H1 (cell line): Measurements from ENCODE around the gene TFPT. TPM values are rescaled to one million over a fixed set of nuclear protein-coding genes. Genes with fewer than 3 reads are reported as not detected.

ENCODE experiments used
- ATF2 ChIP-seq: IDR thresholded peaks from 2 replicates; pipeline ENCODE4 v1.6.1; 2012; ENCODE audit warnings: low read length, inconsistent platforms
- BACH1 ChIP-seq: IDR thresholded peaks from 2 replicates; pipeline ENCODE4 v1.6.1; 2012; ENCODE audit warnings: low read length, improper control_type of control experiment
- CBX5 ChIP-seq: fragments of 300-800, 300-1000 bp; sonication (generic); IDR thresholded peaks from 2 replicates; pipeline ENCODE4 v1.7.1; 2016; ENCODE audit warnings: antibody characterized with exemption, low read length, low read depth
- CEBPB ChIP-seq: IDR thresholded peaks from 2 replicates; pipeline ENCODE4 v1.6.1; 2012; ENCODE audit warnings: low read depth, low read length
- CREB1 ChIP-seq: IDR thresholded peaks from 2 replicates; pipeline ENCODE4 v1.6.1; 2012; ENCODE audit warnings: inconsistent platforms
- CTBP2 ChIP-seq: IDR thresholded peaks from 2 replicates; pipeline ENCODE4 v1.7.0; 2011; ENCODE audit warnings: borderline replicate concordance, mild to moderate bottlenecking, moderate library complexity, mixed read lengths, low read length; ENCODE audit not compliant: insufficient read depth, insufficient read length
- EGR1 ChIP-seq: IDR thresholded peaks from 2 replicates; pipeline ENCODE4 v1.6.1; 2011; ENCODE audit warnings: low read depth, low read length, borderline replicate concordance
- GTF2F1 ChIP-seq: IDR thresholded peaks from 2 replicates; pipeline ENCODE4 v1.6.1; 2012; ENCODE audit warnings: low read depth, low read length, improper control_type of control experiment, borderline replicate concordance
- HDAC2 ChIP-seq, 2 experiments: fragments of 300-600 bp in 1 of 2; sonication (generic) in 1 of 2; IDR thresholded peaks; 2 replicates each; pipeline ENCODE4 v1.6.1; 2011 to 2012; ENCODE audit warnings: low read depth in 2 of 2, low read length in 2 of 2, mild to moderate bottlenecking in 2 of 2, moderate library complexity in 2 of 2, borderline replicate concordance in 1 of 2, inconsistent platforms in 1 of 2
- HDAC6 ChIP-seq: IDR thresholded peaks from one replicate; pipeline ENCODE4 v1.7.1; 2012; ENCODE audit warnings: low read depth, mild to moderate bottlenecking, inconsistent platforms, low read length, moderate library complexity
- JUN ChIP-seq: IDR thresholded peaks from 2 replicates; pipeline ENCODE4 v1.6.1; 2011; ENCODE audit warnings: low read depth, mild to moderate bottlenecking, improper control_type of control experiment, low read length
- MAFK ChIP-seq: IDR thresholded peaks from 2 replicates; pipeline ENCODE4 v1.6.1; 2012; ENCODE audit warnings: low read depth, mild to moderate bottlenecking, improper control_type of control experiment, low read length
- NRF1 ChIP-seq: IDR thresholded peaks from 2 replicates; pipeline ENCODE4 v1.6.1; 2011; ENCODE audit warnings: mild to moderate bottlenecking, low read depth, low read length, improper control_type of control experiment
- POLR2AphosphoS5 ChIP-seq: IDR thresholded peaks from 2 replicates; pipeline ENCODE4 v1.6.1; 2011; ENCODE audit warnings: low read depth, low read length
- POU5F1 ChIP-seq: IDR thresholded peaks from 2 replicates; pipeline ENCODE4 v1.6.1; 2011; ENCODE audit warnings: low read depth, mild to moderate bottlenecking, low read length, moderate library complexity
- RAD21 ChIP-seq, 2 experiments: IDR thresholded peaks in 1 of 2; conservative IDR thresholded peaks in 1 of 2; 2 replicates each; pipeline ENCODE4 v1.6.1; 2011; ENCODE audit warnings: low read depth in 2 of 2, low read length in 2 of 2, improper control_type of control experiment in 1 of 2, inconsistent platforms in 1 of 2, mild to moderate bottlenecking in 1 of 2, moderate library complexity in 1 of 2
- RBBP5 ChIP-seq: IDR thresholded peaks from 2 replicates; pipeline ENCODE4 v1.7.1; 2012; ENCODE audit warnings: low read depth, mild to moderate bottlenecking, inconsistent platforms, low read length, moderate library complexity, borderline replicate concordance
- RFX5 ChIP-seq: IDR thresholded peaks from 2 replicates; pipeline ENCODE4 v1.6.1; 2011; ENCODE audit warnings: low read depth, low read length, improper control_type of control experiment, borderline replicate concordance
- SP1 ChIP-seq: IDR thresholded peaks from 2 replicates; pipeline ENCODE4 v1.6.1; 2011; ENCODE audit warnings: low read depth, low read length
- SP4 ChIP-seq: IDR thresholded peaks from 2 replicates; pipeline ENCODE4 v1.6.1; 2012; ENCODE audit warnings: low read length, inconsistent platforms
- SRF ChIP-seq: IDR thresholded peaks from 2 replicates; pipeline ENCODE4 v1.6.1; 2011; ENCODE audit warnings: mild to moderate bottlenecking, low read depth, low read length, moderate library complexity
- SUZ12 ChIP-seq: fragments of 200-600 bp; sonication (generic); IDR thresholded peaks from 2 replicates; pipeline ENCODE4 v1.6.1; 2012; ENCODE audit warnings: mild to moderate bottlenecking, inconsistent platforms, low read length, moderate library complexity, mixed read lengths
- YY1 ChIP-seq: IDR thresholded peaks from 2 replicates; pipeline ENCODE4 v1.6.1; 2011; ENCODE audit warnings: low read depth, mild to moderate bottlenecking, low read length
- ZNF274 ChIP-seq: IDR thresholded peaks from 2 replicates; pipeline ENCODE4 v1.7.0; 2012; ENCODE audit warnings: low read length, borderline replicate concordance; ENCODE audit errors: extremely low read depth
- polyA plus RNA-seq, 7 experiments: library from polyadenylated mRNA; depleted of rRNA in 3 of 7; stranded (reverse) in 5 of 7; unstranded in 2 of 7; fragments of >200 nt in 5 of 7; fragments of 200-250 nt in 2 of 7; gene quantifications; 1 replicate in 5 of 7; 2 replicates in 1 of 7; 4 replicates in 1 of 7; pipeline versions ENCODE4 v1.2.1 to v1.2.3, GENCODE V29; 2011 to 2013; ENCODE audit warnings: missing spikeins in 2 of 7, mixed read lengths in 2 of 7
- total RNA-seq: library from RNA; stranded (reverse); fragmentation: NEBNext Ultra II Directional; extraction: Animal tissue kit (Norgen Biotek cat#: 25700); gene quantifications from 2 replicates; pipeline ENCODE4 v1.2.1, GENCODE V29; 2021

Gene TFPT
- total and polyA plus RNA-seq, 2 of the 8 experiments (the other 6 are each of a cell fraction or from before 2014, with no cell fraction given): 10.4 to 17.7 TPM

- peak; percentile 89 for TF ChIP-seq EGR1
- TF ChIP-seq JUN: no peak
- TF ChIP-seq BACH1: no peak
- TF ChIP-seq CREB1: peak; percentile 71
- peak in 1 of 2 experiments; percentile 86; a peak in 2 of 4 replicates for TF ChIP-seq HDAC2 (IDR thresholded peaks at IDR 0.05; ENCODE audit: borderline replicate concordance in 1 of 2, low read depth in 2 of 2, low read length in 2 of 2)
- TF ChIP-seq GTF2F1: no peak
- TF ChIP-seq SP4: no peak
- peak; percentile 30 for TF ChIP-seq POLR2AphosphoS5
- no peak for TF ChIP-seq SRF
- no peak for TF ChIP-seq RAD21 (IDR thresholded peaks at IDR 0.05 in 1 of 2, conservative IDR thresholded peaks at IDR 0.05 in 1 of 2; ENCODE audit: low read depth in 2 of 2, low read length in 2 of 2)
- no peak for TF ChIP-seq MAFK
- TF ChIP-seq HDAC6: no peak
- TF ChIP-seq POU5F1: no peak
- TF ChIP-seq RBBP5: peak; percentile 42
- peak; percentile 99 for TF ChIP-seq SP1
- TF ChIP-seq NRF1: peak; percentile 62
- TF ChIP-seq CBX5: no peak
- TF ChIP-seq SUZ12: no peak
- peak; percentile 74 for TF ChIP-seq YY1
- TF ChIP-seq CEBPB: no peak
- TF ChIP-seq RFX5: no peak
- no peak for TF ChIP-seq CTBP2
- TF ChIP-seq ZNF274: no peak
- TF ChIP-seq ATF2: no peak
Observed at GRCh38 chr19:54159352-54160181, 44.1 kb upstream of the TFPT start, which contains the start of gene LENG1 (continued).
